Spleen (tissue), 11 donors: ENCODE measurements around the gene SNPH. TPM values are rescaled to one million over a fixed set of nuclear protein-coding genes. Genes with fewer than 3 reads are reported as not detected.

ENCODE experiments used
- DNase-seq: peaks from one replicate; pipeline ENCODE4 v3.0.0-alpha.2; 2020
- H3K27ac ChIP-seq, 8 donors: fragments of 200-600 bp; sonication (generic) in 7 of 8; 1 replicate in 4 of 8; 2 replicates in 4 of 8; pipeline versions ENCODE4 v1.5.0 to v1.8.0; 2016 to 2021; ENCODE audit warnings: inconsistent platforms in 4 of 8, mild to moderate bottlenecking in 4 of 8, moderate library complexity in 1 of 8
- H3K27me3 ChIP-seq, 7 donors: fragments of 200-600 bp; sonication (generic) in 6 of 7; replicated peaks in 1 of 7; 1 replicate in 4 of 7; 2 replicates in 3 of 7; pipeline versions ENCODE4 v1.5.0 to v1.8.0; 2016 to 2021; ENCODE audit warnings: inconsistent platforms in 3 of 7, mild to moderate bottlenecking in 1 of 7
- H3K36me3 ChIP-seq, 6 donors: fragments of 200-600 bp; sonication (generic) in 5 of 6; 1 replicate in 4 of 6; 2 replicates in 2 of 6; pipeline versions ENCODE4 v1.5.0 to v1.8.0; 2016 to 2021; ENCODE audit warnings: inconsistent platforms in 2 of 6
- H3K4me1 ChIP-seq, 6 donors: fragments of 200-600 bp; sonication (generic) in 5 of 6; 1 replicate in 3 of 6; 2 replicates in 3 of 6; pipeline versions ENCODE4 v1.5.0 to v1.8.0; 2016 to 2021; ENCODE audit warnings: inconsistent platforms in 3 of 6
- H3K4me3 ChIP-seq, 8 donors: fragments of 200-600 bp; sonication (generic) in 7 of 8; 1 replicate in 4 of 8; 2 replicates in 4 of 8; pipeline versions ENCODE4 v1.5.0 to v1.8.0; 2016 to 2021; ENCODE audit warnings: inconsistent platforms in 4 of 8, mild to moderate bottlenecking in 4 of 8, moderate library complexity in 2 of 8
- H3K9me3 ChIP-seq, 8 donors: fragments of 200-600 bp; sonication (generic) in 7 of 8; 1 replicate in 4 of 8; 2 replicates in 4 of 8; pipeline versions ENCODE4 v1.5.0 to v1.8.0; 2016 to 2021; ENCODE audit warnings: inconsistent platforms in 4 of 8
- POLR2A ChIP-seq, 3 donors: fragments of 450-650 bp; IDR thresholded peaks; one replicate each; pipeline ENCODE4 v1.5.1; 2017; ENCODE audit warnings: antibody characterized with exemption in 3 of 3, mild to moderate bottlenecking in 1 of 3
- POLR2AphosphoS5 ChIP-seq, 3 donors: sonication (generic); formaldehyde crosslinking; IDR thresholded peaks; one replicate each; pipeline ENCODE4 v1.5.1; 2017; ENCODE audit warnings: antibody characterized with exemption in 3 of 3
- WGBS, 5 donors: extraction: QIAGEN DNeasy Blood & Tissue Kit in 3 of 5; methylation state at CpG; one replicate each; pipeline versions ENCODE4 v1.1.5 to v1.1.7; 2013 to 2018; 5-methylcytosine and 5-hydroxymethylcytosine counted together
- intact Hi-C: fragments of 100-400 bp; cut with DNase I; formaldehyde crosslinking; loops from one replicate; pipeline ENCODE4 v1.15.0; 2023; ENCODE audit warnings: low total_unique reads
- polyA plus RNA-seq, 3 donors: library from polyadenylated mRNA; stranded (reverse); fragments of 200-250 nt; gene quantifications; one replicate each; pipeline ENCODE4 v1.2.1, GENCODE V29; 2013
- total RNA-seq, 7 donors: library from RNA; depleted of rRNA in 3 of 7; stranded (reverse); fragments of >200 nt in 3 of 7; fragmentation: NEBNext Ultra II Directional in 4 of 7; extraction: Animal tissue kit (Norgen Biotek cat#: 25700) in 4 of 7; gene quantifications; one replicate each; pipeline versions ENCODE4 v1.1.0 to v1.2.1, GENCODE V29; 2016 to 2021
- TF ChIP-seq, protein P1 (sequence below), 11 experiments: fragments of 200-600 bp in 7 of 11; fragments of 450-650 bp in 4 of 11; sonication (generic) in 4 of 11; IDR thresholded peaks in 8 of 11; conservative IDR thresholded peaks in 3 of 11; 1 replicate in 7 of 11; 2 replicates in 4 of 11; pipeline versions ENCODE4 v1.4.0 to v1.8.0; 2016 to 2021; ENCODE audit warnings: antibody characterized with exemption in 11 of 11, inconsistent platforms in 4 of 11, mild to moderate bottlenecking in 1 of 11
- donor health status: healthy with polysubstance abuse.
- donor health status: DM: no; HTN: no; CAD: no; lungs with moderate emphysema.
- donor health status: DM: no; HTN: no; CAD: no.
- donor health status: Bipolar disorder and iron deficiency.
- donor health status: healthy.
- donor health status: DM: no; HTN: no; CAD: no.
- donor health status: DM: yes; HTN: yes; CAD: no.

SNPH gene
- total and polyA plus RNA-seq, 10 donors, result 0.58 to 3.5 (median 2.0) TPM

DNA sequence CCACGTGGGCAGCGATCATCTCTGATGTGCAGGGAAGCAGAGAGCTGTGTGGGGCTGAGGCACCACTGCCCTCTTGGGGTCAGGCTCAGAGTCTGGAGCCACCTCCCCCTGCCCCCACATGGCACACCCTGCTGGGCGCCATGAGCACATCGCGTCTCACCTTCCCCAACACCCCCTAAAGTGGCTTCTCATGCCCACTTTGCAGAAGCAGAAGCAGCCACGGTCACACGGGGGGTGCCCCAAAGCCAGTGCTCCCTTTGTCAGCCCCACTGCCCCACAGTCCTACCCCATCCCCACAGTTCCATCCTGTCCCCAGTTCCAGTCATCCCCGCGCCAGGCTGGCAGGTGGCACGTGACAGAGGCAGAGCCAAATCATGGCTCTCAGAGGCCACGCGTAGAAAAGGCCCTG is 43.3 kb downstream of the SNPH start:
- no peaks in the 10 kb centered on the region for H3K9me3 ChIP-seq
- intact Hi-C loops, result no loop called here
- H3K4me1 ChIP-seq, result peaks cover 6 to 14% (median 10%) of the 10 kb centered on the region in 6 donors
- H3K27ac ChIP-seq, result no peak overlapping the region
- WGBS, 5 donors, result 86 to 95% (median 92%) methylated on average over 12 of the region's 12 CpGs
- TF ChIP-seq POLR2AphosphoS5 (IDR thresholded peaks at IDR 0.05) (no peak), POLR2A (IDR thresholded peaks at IDR 0.05) (no peak)
- TF ChIP-seq, protein P1, sequence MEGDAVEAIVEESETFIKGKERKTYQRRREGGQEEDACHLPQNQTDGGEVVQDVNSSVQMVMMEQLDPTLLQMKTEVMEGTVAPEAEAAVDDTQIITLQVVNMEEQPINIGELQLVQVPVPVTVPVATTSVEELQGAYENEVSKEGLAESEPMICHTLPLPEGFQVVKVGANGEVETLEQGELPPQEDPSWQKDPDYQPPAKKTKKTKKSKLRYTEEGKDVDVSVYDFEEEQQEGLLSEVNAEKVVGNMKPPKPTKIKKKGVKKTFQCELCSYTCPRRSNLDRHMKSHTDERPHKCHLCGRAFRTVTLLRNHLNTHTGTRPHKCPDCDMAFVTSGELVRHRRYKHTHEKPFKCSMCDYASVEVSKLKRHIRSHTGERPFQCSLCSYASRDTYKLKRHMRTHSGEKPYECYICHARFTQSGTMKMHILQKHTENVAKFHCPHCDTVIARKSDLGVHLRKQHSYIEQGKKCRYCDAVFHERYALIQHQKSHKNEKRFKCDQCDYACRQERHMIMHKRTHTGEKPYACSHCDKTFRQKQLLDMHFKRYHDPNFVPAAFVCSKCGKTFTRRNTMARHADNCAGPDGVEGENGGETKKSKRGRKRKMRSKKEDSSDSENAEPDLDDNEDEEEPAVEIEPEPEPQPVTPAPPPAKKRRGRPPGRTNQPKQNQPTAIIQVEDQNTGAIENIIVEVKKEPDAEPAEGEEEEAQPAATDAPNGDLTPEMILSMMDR (IDR thresholded peaks at IDR 0.05 in 8 of 11, conservative IDR thresholded peaks at IDR 0.05 in 3 of 11), result no peak
- H3K4me3 ChIP-seq, result no peak overlapping the region
- DNase-seq, result peak; percentile 63
- H3K27me3 ChIP-seq, result no peaks in the 10 kb centered on the region
- peaks cover 0 to 21% (median 0%) of the 10 kb centered on the region in 6 donors for H3K36me3 ChIP-seq

DNA sequence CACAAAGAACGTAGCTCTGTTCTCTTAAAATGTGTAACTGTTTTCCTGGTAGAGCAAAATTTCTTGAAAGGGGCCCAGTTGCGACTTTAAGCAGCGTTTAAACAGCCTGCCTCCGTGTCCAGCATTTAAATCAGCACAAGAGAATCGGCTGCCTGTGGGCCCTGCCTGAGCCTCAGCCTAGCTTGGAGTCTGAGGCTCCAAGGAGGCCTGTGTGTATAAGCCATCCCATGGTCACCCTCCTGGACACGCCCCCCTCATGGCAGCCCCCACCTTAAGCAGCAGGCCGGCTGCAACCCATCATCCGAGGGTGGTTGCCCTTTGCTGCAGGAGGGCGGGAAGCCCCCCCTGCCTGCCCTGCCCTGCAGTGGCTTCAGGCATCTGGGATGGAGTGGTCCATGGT is 44.0 kb downstream of the SNPH start:
- Histone ChIP-seq H3K9me3 (no peaks in the 10 kb centered on the region), H3K4me3 (no peak overlapping the region), H3K27me3 (no peaks in the 10 kb centered on the region), H3K4me1 (peaks cover 6 to 14% (median 10%) of the 10 kb centered on the region in 6 donors), H3K36me3 (peaks cover 0 to 16% (median 0%) of the 10 kb centered on the region in 6 donors), H3K27ac (no peak overlapping the region)
- no peak for TF ChIP-seq POLR2A (IDR thresholded peaks at IDR 0.05)
- TF ChIP-seq, protein P1 (IDR thresholded peaks at IDR 0.05 in 8 of 11, conservative IDR thresholded peaks at IDR 0.05 in 3 of 11), result no peak
- no peak for TF ChIP-seq POLR2AphosphoS5 (IDR thresholded peaks at IDR 0.05)
- intact Hi-C loops, result loop anchor here (5.0 kb wide), 1 partner anchor 82 kb away; the partner anchor contains the start of gene FKBP1A
- 64 to 90% (median 82%) methylated on average over 8 to 9 of the region's 9 CpGs for WGBS, 5 donors
- DNase-seq, result peak; percentile 58

DNA sequence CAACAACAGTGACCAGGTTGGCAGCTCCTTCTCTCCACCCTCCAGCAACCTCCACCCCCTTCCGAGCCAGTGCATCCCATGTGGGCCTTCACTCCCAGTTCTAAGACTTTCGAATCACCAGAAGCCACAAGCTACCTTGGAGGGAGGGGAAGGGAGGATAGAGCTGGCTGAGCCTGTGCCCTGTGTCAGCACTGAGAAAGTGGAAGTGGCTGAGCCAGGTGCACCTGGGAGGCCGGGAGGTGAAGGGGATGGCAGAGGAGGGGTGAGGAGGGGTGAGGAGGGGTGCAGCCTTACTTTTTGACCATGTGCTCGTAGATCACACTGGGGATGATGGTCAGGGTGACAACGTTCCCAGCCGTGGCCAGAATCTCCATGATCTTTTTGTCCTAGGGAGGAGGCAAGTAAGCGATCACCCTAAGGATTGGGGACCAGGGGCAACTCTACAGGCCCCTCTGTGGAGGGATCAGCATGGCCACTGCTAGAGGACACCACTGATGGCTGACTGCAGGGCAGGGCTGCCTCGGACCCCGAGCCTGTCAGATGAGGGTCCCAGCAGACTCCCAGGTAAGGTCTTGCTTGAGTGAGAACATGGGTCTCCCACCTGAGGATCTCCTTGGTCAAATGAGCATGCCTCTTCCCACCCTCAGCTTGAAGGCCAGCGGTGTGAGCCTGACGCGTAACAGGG is 44.6 kb downstream of the SNPH start:
- Histone ChIP-seq H3K9me3 (no peaks in the 10 kb centered on the region), H3K4me1 (peaks cover 6 to 14% (median 10%) of the 10 kb centered on the region in 6 donors), H3K4me3 (no peak overlapping the region), H3K36me3 (peaks cover 0 to 10% (median 0%) of the 10 kb centered on the region in 6 donors), H3K27me3 (no peaks in the 10 kb centered on the region), H3K27ac (no peak overlapping the region)
- peak; percentile 61 for DNase-seq
- TF ChIP-seq, protein P1 (IDR thresholded peaks at IDR 0.05 in 8 of 11, conservative IDR thresholded peaks at IDR 0.05 in 3 of 11), result no peak
- TF ChIP-seq POLR2AphosphoS5 (IDR thresholded peaks at IDR 0.05), result no peak
- TF ChIP-seq POLR2A (IDR thresholded peaks at IDR 0.05), result no peak
- intact Hi-C loops, result loop anchor here (5.0 kb wide), 1 partner anchor 82 kb away; the partner anchor contains the start of gene FKBP1A
- 81 to 87% (median 86%) methylated on average over 12 of the region's 12 CpGs for WGBS, 5 donors

DNA sequence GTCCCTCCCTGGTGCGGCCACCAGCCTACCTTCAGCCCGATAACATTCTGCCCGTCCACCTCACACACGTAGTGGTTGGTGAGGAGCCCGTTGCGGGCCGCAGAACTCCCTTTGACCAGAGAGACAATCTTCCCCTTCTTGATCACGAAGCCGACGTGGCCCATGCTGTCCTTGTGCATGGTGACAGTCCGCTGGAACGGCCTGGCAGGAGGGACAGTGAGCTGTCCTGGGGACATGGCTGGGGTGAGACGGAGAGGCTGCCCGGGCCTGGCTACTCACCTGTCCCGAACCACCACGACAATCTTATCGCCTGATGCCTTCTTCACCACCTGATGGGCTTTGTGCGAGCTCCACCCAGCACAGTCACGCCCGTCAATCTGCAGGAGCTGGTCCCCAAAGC is 46.2 kb downstream of the SNPH start:
- Histone ChIP-seq H3K9me3 (no peaks in the 10 kb centered on the region), H3K27me3 (no peaks in the 10 kb centered on the region), H3K36me3 (no peaks in the 10 kb centered on the region), H3K4me1 (peaks cover 6 to 16% (median 10%) of the 10 kb centered on the region in 6 donors), H3K4me3 (no peak overlapping the region), H3K27ac (no peak overlapping the region)
- intact Hi-C loops, result loop anchor here (2.0 to 5.0 kb wide), 2 partner anchors 80 to 126 kb away; partner anchors contain the start of gene FKBP1A
- TF ChIP-seq POLR2AphosphoS5 (IDR thresholded peaks at IDR 0.05), result no peak
- no peak for TF ChIP-seq POLR2A (IDR thresholded peaks at IDR 0.05)
- TF ChIP-seq, protein P1 (IDR thresholded peaks at IDR 0.05 in 8 of 11, conservative IDR thresholded peaks at IDR 0.05 in 3 of 11), result no peak
- WGBS, 5 donors, result 94 to 97% (median 95%) methylated on average over 15 to 20 of the region's 20 CpGs
- peak; percentile 67 for DNase-seq
